A549 (cell line): ENCODE data around the gene TMEM132D. TPM values are rescaled to one million over a fixed set of nuclear protein-coding genes. Genes with fewer than 3 reads are reported as not detected.

Source experiments
- ATAC-seq, 2 experiments: fragments of 200-7000 bp in 1 of 2; fragments of >200 bp in 1 of 2; cut with Nextera tagmentation in 1 of 2; cut with Tn5 transposase in 1 of 2; 3 replicates each; pipeline versions ENCODE4 v1.8.0 to v1.9.1; 2018 to 2020; ENCODE audit warnings: mild to moderate bottlenecking in 1 of 2, moderate library complexity in 1 of 2
- CTCF ChIA-PET: fragments of 300-600 bp; sonication (Branson Sonifier 250); formaldehyde crosslinking; extraction: SDS; loops from one replicate; lab custom pipeline; 2021; ENCODE audit warnings: antibody characterized with exemption, inconsistent platforms; lab: Yijun Ruan, JAX
- POLR2A ChIA-PET: fragments of 350-600 bp; formaldehyde crosslinking; extraction: SDS; loops from one replicate; lab custom pipeline; 2021; ENCODE audit warnings: antibody characterized with exemption, inconsistent platforms; lab: Yijun Ruan, JAX
- DNase-seq, 2 experiments: peaks; one replicate each; pipeline versions ENCODE4 v3.0.0 to v3.0.0-alpha.2; 2011 to 2016; ENCODE audit warnings: low read depth in 1 of 2, low spot score in 1 of 2
- FAIRE-seq: peaks from 2 replicates; lab custom pipeline; 2011; peaks lifted over from hg19 to GRCh38; lab: Jason Lieb, UNC
- H3K27ac ChIP-seq, 2 experiments: fragments of >200 bp; sonication (Bioruptor Twin); formaldehyde crosslinking; 3 replicates each; pipeline ENCODE4 v1.5.1; 2016 to 2017
- H3K4me1 ChIP-seq: fragments of >200 bp; sonication (Bioruptor Twin); formaldehyde crosslinking; 3 replicates; pipeline ENCODE4 v1.6.1; 2016
- H3K4me2 ChIP-seq: fragments of >200 bp; sonication (Bioruptor Twin); formaldehyde crosslinking; 3 replicates; pipeline ENCODE4 v1.6.1; 2016
- H3K4me3 ChIP-seq: fragments of >200 bp; sonication (Bioruptor Twin); formaldehyde crosslinking; 3 replicates; pipeline ENCODE4 v1.5.1; 2016
- H3K9me3 ChIP-seq: fragments of >200 bp; sonication (Bioruptor Twin); formaldehyde crosslinking; 3 replicates; pipeline ENCODE4 v1.6.1; 2016
- CHD4 ChIP-seq: fragments of 200-600 bp; sonication (generic); IDR thresholded peaks from 2 replicates; pipeline ENCODE4 v1.6.1; 2016; ENCODE audit warnings: antibody characterized with exemption, mild to moderate bottlenecking, borderline replicate concordance
- EP300 ChIP-seq, 2 experiments: fragments of >200 bp; sonication (Bioruptor Twin); formaldehyde crosslinking; IDR thresholded peaks; 2 replicates in 1 of 2; 3 replicates in 1 of 2; pipeline ENCODE4 v1.6.1; 2016 to 2017
- ESRRA ChIP-seq: fragments of 150-350 bp; IDR thresholded peaks from 2 replicates; pipeline ENCODE4 v1.6.1; 2014; ENCODE audit warnings: mild to moderate bottlenecking, low read length, borderline replicate concordance
- FOXS1 ChIP-seq: fragments of 250-450 bp; sonication (Bioruptor Pico); IDR thresholded peaks from 2 replicates; pipeline ENCODE4 v1.5.0; 2020; ENCODE audit warnings: mild to moderate bottlenecking, moderate library complexity
- HOXA7 ChIP-seq: fragments of 250-450 bp; sonication (Bioruptor Pico); IDR thresholded peaks from 2 replicates; pipeline ENCODE4 v1.5.0; 2020; ENCODE audit warnings: mild to moderate bottlenecking, moderate library complexity
- MAFK ChIP-seq: fragments of 450-650 bp; IDR thresholded peaks from 2 replicates; pipeline ENCODE4 v1.6.1; 2014; ENCODE audit not compliant: partially characterized antibody
- NFE2L2 ChIP-seq: fragments of 150-350 bp; conservative IDR thresholded peaks from 2 replicates; pipeline ENCODE4 v1.6.1; 2014; ENCODE audit warnings: low read length
- NPAS2 ChIP-seq: fragments of 250-450 bp; sonication (Bioruptor Pico); IDR thresholded peaks from 2 replicates; pipeline ENCODE4 v1.8.0; 2022; ENCODE audit warnings: mild to moderate bottlenecking, moderate library complexity, borderline replicate concordance
- NR3C1 ChIP-seq: fragments of >200 bp; sonication (Bioruptor Twin); formaldehyde crosslinking; IDR thresholded peaks from 3 replicates; pipeline ENCODE4 v1.6.1; 2017
- PHF8 ChIP-seq: fragments of 200-600 bp; sonication (generic); IDR thresholded peaks from 2 replicates; pipeline ENCODE4 v1.6.1; 2016; ENCODE audit warnings: low read depth, mild to moderate bottlenecking, antibody characterized with exemption, moderate library complexity, borderline replicate concordance
- POLR2A ChIP-seq: IDR thresholded peaks from 2 replicates; pipeline ENCODE4 v1.6.1; 2012; ENCODE audit warnings: mild to moderate bottlenecking, low read length
- POLR2AphosphoS2 ChIP-seq: conservative IDR thresholded peaks from 2 replicates; pipeline ENCODE4 v1.6.1; 2012; ENCODE audit warnings: low read length, improper control_type of control experiment, inconsistent platforms
- RFX5 ChIP-seq: fragments of 450-650 bp; IDR thresholded peaks from 2 replicates; pipeline ENCODE4 v1.7.1; 2014; ENCODE audit warnings: antibody characterized with exemption, mild to moderate bottlenecking, moderate library complexity
- ZNF302 ChIP-seq: fragments of 250-450 bp; sonication (Bioruptor Pico); IDR thresholded peaks from 2 replicates; pipeline ENCODE4 v1.9.0; 2021; ENCODE audit warnings: inconsistent platforms, mild to moderate bottlenecking, moderate library complexity
- WGBS: methylation state at CpG from one replicate; pipeline ENCODE4 v1.1.6; 2017; ENCODE audit errors: missing lambda C conversion rate; 5-methylcytosine and 5-hydroxymethylcytosine counted together
- polyA plus RNA-seq, 4 experiments: library from polyadenylated mRNA; depleted of rRNA in 3 of 4; stranded (reverse); fragments of >200 nt; fragmentation: RNase III in 1 of 4; extraction: RNeasy Plus Mini Kit Qiagen cat#74134 plus additional on column Dnase treatment in 1 of 4; gene quantifications; 2 replicates in 3 of 4; 3 replicates in 1 of 4; pipeline ENCODE4 v1.2.3, GENCODE V29; 2011 to 2017
- TF ChIP-seq, protein P1 (sequence below): IDR thresholded peaks from 2 replicates; pipeline ENCODE4 v1.6.1; 2012
- TF ChIP-seq, protein P2 (sequence below): fragments of >200 bp; sonication (Bioruptor Twin); formaldehyde crosslinking; IDR thresholded peaks from 3 replicates; pipeline ENCODE4 v1.5.1; 2016
- TF ChIP-seq, protein P3 (sequence below): fragments of 150-350 bp; IDR thresholded peaks from 2 replicates; pipeline ENCODE4 v1.6.1; 2014; ENCODE audit warnings: low read depth, mild to moderate bottlenecking, low read length

TMEM132D gene
- polyA plus RNA-seq, 2 of the 4 experiments (the other 2 are of a cell fraction) = not detected

DNA sequence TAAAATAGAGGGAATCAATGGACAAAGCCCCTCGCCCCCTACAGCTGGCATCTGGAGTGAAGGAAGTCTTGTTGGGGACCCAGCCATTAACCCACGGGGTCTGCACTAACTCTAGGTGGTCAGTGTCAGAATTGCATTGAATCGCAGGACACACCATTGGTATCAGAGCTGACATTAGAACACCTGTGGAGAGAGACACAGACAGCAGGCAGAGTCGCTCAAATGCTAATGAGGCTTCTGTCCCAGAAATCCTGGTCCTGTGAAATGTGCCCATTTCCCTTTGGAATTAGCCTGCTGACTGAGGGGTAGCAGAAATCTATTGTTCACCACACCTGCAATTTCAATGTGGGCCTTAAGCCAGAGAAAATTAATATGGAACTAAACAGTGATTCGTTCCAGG, 33.0 kb downstream of the TMEM132D start:
- CTCF ChIA-PET = interaction anchor here (0.7 kb wide), 1 partner anchor 168 kb away, joined by 3 read pairs; no protein-coding TSS in a partner anchor
- Histone ChIP-seq H3K9me3 (0 out of 3 replicates have a peak, but pooled peaks cover under 1% of the 10 kb centered on the region), H3K4me3 (no peak overlapping the region), H3K4me2 (no peak overlapping the region), H3K27ac (no peak overlapping the region), H3K4me1 (no peaks in the 10 kb centered on the region)
- ATAC-seq (no peak), FAIRE-seq (no peak), DNase-seq (no peak)
- no peak for TF ChIP-seq ESRRA
- no peak for TF ChIP-seq PHF8
- TF ChIP-seq NFE2L2 = no peak
- POLR2A ChIA-PET = no interaction called here
- 22% methylated on average over 5 of the region's 5 CpGs for WGBS

DNA sequence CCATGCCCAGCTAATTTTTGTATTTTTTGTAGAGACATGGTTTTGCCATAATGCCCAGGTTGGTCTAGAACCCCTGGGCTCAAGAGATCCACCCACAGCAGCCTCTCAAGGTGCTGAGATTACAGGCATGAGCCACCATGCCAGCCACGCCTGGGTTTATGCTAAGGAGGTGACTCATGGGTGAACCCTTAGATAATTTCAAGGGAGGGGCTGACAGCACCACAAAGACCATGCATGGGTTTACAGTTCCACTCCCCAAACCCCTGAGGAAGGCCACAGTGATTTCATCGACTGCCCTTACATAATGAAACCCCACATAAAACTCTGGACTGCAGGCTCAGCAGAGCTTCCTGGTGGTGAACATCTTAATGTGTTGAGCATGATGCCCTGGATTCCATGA, 33.7 kb downstream of the TMEM132D start:
- POLR2A ChIA-PET = no interaction called here
- H3K4me3 ChIP-seq = no peak overlapping the region
- CTCF ChIA-PET = interaction anchor here (0.7 kb wide), 1 partner anchor 168 kb away, joined by 3 read pairs; no protein-coding TSS in a partner anchor
- FAIRE-seq = no peak
- H3K4me2 ChIP-seq = no peak overlapping the region
- no peak for ATAC-seq
- WGBS = 3% methylated on average over 2 of the region's 2 CpGs
- TF ChIP-seq CHD4 (no peak), NR3C1 (no peak), NPAS2 (CRISPR knock-in tag) (no peak), PHF8 (no peak), POLR2AphosphoS2 (no peak), MAFK (no peak), EP300 (IDR thresholded peaks at IDR 0.05) (no peak)
- TF ChIP-seq, protein P1, sequence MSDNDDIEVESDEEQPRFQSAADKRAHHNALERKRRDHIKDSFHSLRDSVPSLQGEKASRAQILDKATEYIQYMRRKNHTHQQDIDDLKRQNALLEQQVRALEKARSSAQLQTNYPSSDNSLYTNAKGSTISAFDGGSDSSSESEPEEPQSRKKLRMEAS = no peak
- TF ChIP-seq, protein P2, sequence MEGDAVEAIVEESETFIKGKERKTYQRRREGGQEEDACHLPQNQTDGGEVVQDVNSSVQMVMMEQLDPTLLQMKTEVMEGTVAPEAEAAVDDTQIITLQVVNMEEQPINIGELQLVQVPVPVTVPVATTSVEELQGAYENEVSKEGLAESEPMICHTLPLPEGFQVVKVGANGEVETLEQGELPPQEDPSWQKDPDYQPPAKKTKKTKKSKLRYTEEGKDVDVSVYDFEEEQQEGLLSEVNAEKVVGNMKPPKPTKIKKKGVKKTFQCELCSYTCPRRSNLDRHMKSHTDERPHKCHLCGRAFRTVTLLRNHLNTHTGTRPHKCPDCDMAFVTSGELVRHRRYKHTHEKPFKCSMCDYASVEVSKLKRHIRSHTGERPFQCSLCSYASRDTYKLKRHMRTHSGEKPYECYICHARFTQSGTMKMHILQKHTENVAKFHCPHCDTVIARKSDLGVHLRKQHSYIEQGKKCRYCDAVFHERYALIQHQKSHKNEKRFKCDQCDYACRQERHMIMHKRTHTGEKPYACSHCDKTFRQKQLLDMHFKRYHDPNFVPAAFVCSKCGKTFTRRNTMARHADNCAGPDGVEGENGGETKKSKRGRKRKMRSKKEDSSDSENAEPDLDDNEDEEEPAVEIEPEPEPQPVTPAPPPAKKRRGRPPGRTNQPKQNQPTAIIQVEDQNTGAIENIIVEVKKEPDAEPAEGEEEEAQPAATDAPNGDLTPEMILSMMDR = no peak
- TF ChIP-seq, protein P3, sequence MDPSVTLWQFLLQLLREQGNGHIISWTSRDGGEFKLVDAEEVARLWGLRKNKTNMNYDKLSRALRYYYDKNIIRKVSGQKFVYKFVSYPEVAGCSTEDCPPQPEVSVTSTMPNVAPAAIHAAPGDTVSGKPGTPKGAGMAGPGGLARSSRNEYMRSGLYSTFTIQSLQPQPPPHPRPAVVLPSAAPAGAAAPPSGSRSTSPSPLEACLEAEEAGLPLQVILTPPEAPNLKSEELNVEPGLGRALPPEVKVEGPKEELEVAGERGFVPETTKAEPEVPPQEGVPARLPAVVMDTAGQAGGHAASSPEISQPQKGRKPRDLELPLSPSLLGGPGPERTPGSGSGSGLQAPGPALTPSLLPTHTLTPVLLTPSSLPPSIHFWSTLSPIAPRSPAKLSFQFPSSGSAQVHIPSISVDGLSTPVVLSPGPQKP = no peak
- no peaks in the 10 kb centered on the region for H3K4me1 ChIP-seq
- H3K9me3 ChIP-seq = 0 out of 3 replicates have a peak, but pooled peaks cover 4% of the 10 kb centered on the region
- no peak overlapping the region for H3K27ac ChIP-seq
- no peak for DNase-seq

DNA sequence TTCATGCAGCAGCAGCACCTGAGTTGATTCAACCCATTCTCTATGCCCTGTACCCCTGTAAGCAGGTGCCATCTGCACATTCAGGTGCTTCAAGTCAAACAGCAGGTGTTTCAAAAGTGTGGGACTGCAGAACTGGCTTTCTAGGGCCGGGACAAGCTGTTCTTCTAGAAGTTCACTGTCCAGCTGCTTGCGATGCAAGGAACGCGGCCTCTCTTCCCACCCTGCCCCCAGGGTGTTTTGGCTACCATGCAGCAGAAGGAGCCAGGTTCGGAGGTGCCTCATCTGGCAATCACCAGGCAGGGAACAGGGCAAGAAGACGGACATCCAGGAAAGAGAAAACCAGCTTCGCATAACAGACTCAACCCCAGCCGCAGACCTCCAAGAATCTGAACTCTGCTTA, 35.2 kb downstream of the TMEM132D start:
- H3K4me3 ChIP-seq = no peak overlapping the region
- 23% methylated on average over 8 of the region's 8 CpGs for WGBS
- 0 out of 3 replicates have a peak, but pooled peaks cover 7% of the 10 kb centered on the region for H3K9me3 ChIP-seq
- H3K4me1 ChIP-seq = no peaks in the 10 kb centered on the region
- ATAC-seq (no peak), FAIRE-seq (no peak), DNase-seq (peak in 1 of 2 experiments; percentile 6)
- H3K4me2 ChIP-seq = no peak overlapping the region
- H3K27ac ChIP-seq = no peak overlapping the region
- POLR2A ChIA-PET = no interaction called here
- CTCF ChIA-PET = no interaction called here
- TF ChIP-seq, protein P2 = no peak
- no peak for TF ChIP-seq POLR2A
- no peak for TF ChIP-seq MAFK
- no peak for TF ChIP-seq ZNF302 (CRISPR knock-in tag)
- no peak for TF ChIP-seq RFX5
- TF ChIP-seq FOXS1 = no peak
- no peak for TF ChIP-seq HOXA7
